ENCODE results near the gene PPARA. TPM values are rescaled to one million over a fixed set of nuclear protein-coding genes. Genes with fewer than 3 reads are reported as not detected.
A peak's percentile ranks its signal among the peaks of the same experiment; 100 is the strongest.

The PPARA gene
- total and polyA plus RNA-seq, 9 of the 15 experiments (the other 6 are each of a cell fraction or from before 2014, with no cell fraction given), result 0.64 to 5.3 (median 3.5) TPM

DNA sequence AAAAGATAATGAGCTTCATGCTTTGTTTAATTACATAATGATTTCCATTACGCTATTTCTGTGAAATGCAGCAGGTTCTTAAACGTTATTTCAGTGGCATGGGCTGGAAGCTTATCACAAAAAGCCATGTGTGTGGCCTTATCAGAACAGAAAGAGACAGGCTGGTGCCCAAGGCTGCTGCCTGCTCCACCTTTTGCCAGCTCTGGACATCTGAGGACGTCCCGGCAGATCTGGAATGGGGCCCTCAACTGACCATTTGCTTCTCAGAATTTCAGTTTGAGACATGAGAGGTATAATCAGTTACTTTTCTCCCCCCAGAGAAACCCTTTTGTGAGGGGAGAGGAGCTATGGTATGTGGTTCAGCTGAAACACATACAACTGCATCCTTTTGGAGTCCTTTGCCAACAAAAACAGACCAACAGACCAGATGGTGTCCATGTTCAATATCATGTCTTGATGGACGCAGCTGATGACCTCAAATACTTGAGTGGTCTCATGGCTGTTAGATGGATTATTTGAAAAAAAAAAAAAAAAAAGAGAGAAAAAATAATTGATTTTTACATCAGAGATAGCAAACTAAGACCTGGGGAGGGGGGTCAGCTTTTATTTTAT lies 91.2 kb downstream of the PPARA start (continued):
- TF ChIP-seq ZNF592 (IDR thresholded peaks at IDR 0.05), result peak; percentile 61; the same call in 1 of the 2 replicates

- Histone ChIP-seq H3K79me2 (ENCODE audit: control insufficient read depth, insufficient read depth, low read length) (no peaks in the 10 kb centered on the region), H3K9me3 (replicated peaks; ENCODE audit: control insufficient read depth, insufficient read depth, low read depth, low read length) (no peaks in the 10 kb centered on the region), H3K4me3 (no peak overlapping the region), H3K9ac (ENCODE audit: insufficient read depth in 1 of 2, low read depth in 2 of 2, low read length in 2 of 2) (no peak overlapping the region), H4K20me1 (replicated peaks; ENCODE audit: control insufficient read depth, insufficient read depth, low read length) (no peaks in the 10 kb centered on the region), H3K4me1 (replicated peaks in 1 of 2; ENCODE audit: control insufficient read depth in 2 of 2, insufficient read depth in 2 of 2, low read length in 2 of 2) (peaks cover 19 to 43% of the 10 kb centered on the region in 2 experiments; a peak in 4 of 5 replicates), H3K27me3 (ENCODE audit: control insufficient read depth in 2 of 2, insufficient read depth in 2 of 2, low read length in 2 of 2) (no peaks in the 10 kb centered on the region), H3K4me2 (ENCODE audit: insufficient read depth, low read length) (no peak overlapping the region), H2AFZ (ENCODE audit: low read depth, low read length) (no peak overlapping the region), H3K36me3 (ENCODE audit: control insufficient read depth, insufficient read depth, low read length) (peaks cover 5% of the 10 kb centered on the region; the same call in 1 of the 3 replicates), H3K27ac (ENCODE audit: extremely low read depth, low read depth, low read length) (no peak overlapping the region), H3K9me1 (ENCODE audit: control insufficient read depth, insufficient read depth, low read length) (no peaks in the 10 kb centered on the region)
- WGBS (ENCODE audit: insufficient coverage, low coverage, missing lambda C conversion rate), result 88% methylated on average over 5 of the region's 10 CpGs
- intact Hi-C loops (cut with micrococcal nuclease) (loop anchor here (10.0 kb wide), 1 partner anchor 87 kb away; the partner anchor contains the start of gene PPARA), in situ Hi-C loops (cut with MboI) (loop anchor here (10.0 kb wide), 1 partner anchor 97 kb away; no protein-coding TSS in a partner anchor)
- ChIA-PET POLR2A (interaction anchor here (0.6 to 1.7 kb wide), 2 partner anchors 15 to 647 kb away, joined by 3 to 5 read pairs; no protein-coding TSS in a partner anchor), CTCF (ENCODE audit: low intra/inter-chr PET ratio) (no interaction called here)
- no peak for DNase-seq (ENCODE audit: extremely low read depth in 1 of 4, low spot score in 3 of 4)
- no peak for FAIRE-seq
- BruUV-seq (replicated peaks), result no TSS peak
- TF ChIP-seq PTRF (tag; IDR thresholded peaks at IDR 0.05) (no peak), POLR2H (tag; IDR thresholded peaks at IDR 0.05; ENCODE audit: low read depth) (no peak), HNRNPUL1 (IDR thresholded peaks at IDR 0.05; ENCODE audit: low read length) (no peak), ZNF589 (CRISPR knock-in tag; IDR thresholded peaks at IDR 0.05; ENCODE audit: low read depth) (no peak), ETV1 (tag; conservative IDR thresholded peaks at IDR 0.05; ENCODE audit: low read depth) (no peak), PCBP1 (IDR thresholded peaks at IDR 0.05; ENCODE audit: low read depth, low read length, poor library complexity, severe bottlenecking) (no peak), ZNF124 (CRISPR knock-in tag; IDR thresholded peaks at IDR 0.05) (no peak), TRIM24 (IDR thresholded peaks at IDR 0.05) (no peak), U2AF1 (optimal IDR thresholded peaks at IDR 0.05; ENCODE audit: low read depth, low read length) (no peak)
- ATAC-seq, result no peak
Observed at GRCh38 chr22:46242076-46242475, 91.8 kb downstream of the PPARA start.

All from K562 (cell line).